Thoracic aorta (tissue), 2 donors: ENCODE results near the gene FBXO9. TPM values are rescaled to one million over a fixed set of nuclear protein-coding genes. Genes with fewer than 3 reads are reported as not detected.

Experiments
- ATAC-seq: fragments of 150-250 bp; one replicate; pipeline ENCODE4 v1.8.0; 2017; ENCODE audit warnings: low read depth; ENCODE audit not compliant: insufficient number of reproducible peaks, low FRiP score
- DNase-seq: peaks from one replicate; pipeline ENCODE4 v3.0.0-alpha.2; 2020; ENCODE audit warnings: low spot score
- H3K27ac ChIP-seq, 2 donors: fragments of 200-600 bp; sonication (generic); 1 replicate in 1 of 2; 2 replicates in 1 of 2; pipeline ENCODE4 v1.5.1; 2016; ENCODE audit warnings: mild to moderate bottlenecking in 2 of 2, moderate library complexity in 2 of 2
- H3K27me3 ChIP-seq: fragments of 200-600 bp; sonication (generic); replicated peaks from 2 replicates; pipeline ENCODE4 v1.6.0; 2016; ENCODE audit warnings: mild to moderate bottlenecking; ENCODE audit not compliant: insufficient read depth
- H3K36me3 ChIP-seq: fragments of 200-600 bp; sonication (generic); one replicate; pipeline ENCODE4 v1.5.1; 2016
- H3K4me1 ChIP-seq, 2 donors: fragments of 200-600 bp; sonication (generic); 1 replicate in 1 of 2; 2 replicates in 1 of 2; pipeline versions ENCODE4 v1.5.1 to v1.6.0; 2016; ENCODE audit warnings: low read depth in 2 of 2, mild to moderate bottlenecking in 1 of 2; ENCODE audit not compliant: control insufficient read depth in 1 of 2
- H3K4me3 ChIP-seq: fragments of 200-600 bp; sonication (generic); 2 replicates; pipeline ENCODE4 v1.5.1; 2016; ENCODE audit warnings: mild to moderate bottlenecking
- H3K9me3 ChIP-seq: fragments of 200-600 bp; sonication (generic); 2 replicates; pipeline ENCODE4 v1.5.1; 2016
- CTCF ChIP-seq: fragments of 200-600 bp; sonication (generic); IDR thresholded peaks from one replicate; pipeline ENCODE4 v1.5.1; 2019; ENCODE audit warnings: antibody characterized with exemption
- total RNA-seq, 2 donors: library from RNA; depleted of rRNA; stranded (reverse); fragments of >200 nt; gene quantifications; one replicate each; pipeline versions ENCODE4 v1.1.0 to v1.2.3, GENCODE V29; 2016

FBXO9 gene
- total RNA-seq, 2 donors from 2014 or later, result 30.1 to 78.2 TPM

GRCh38 chr6:53067849-53068361 is 2.7 kb downstream of the FBXO9 start:
- Histone ChIP-seq H3K27me3 (no peaks in the 10 kb centered on the region), H3K27ac (no peak overlapping the region), H3K9me3 (no peaks in the 10 kb centered on the region), H3K36me3 (peaks cover 7% of the 10 kb centered on the region), H3K4me1 (peaks cover 7 to 29% of the 10 kb centered on the region in 2 donors), H3K4me3 (no peak overlapping the region)
- DNase-seq (no peak), ATAC-seq (no peak)
- TF ChIP-seq CTCF, result no peak

GRCh38 chr6:53069427-53069826 is 4.2 kb downstream of the FBXO9 start:
- ATAC-seq, result no peak
- no peak for TF ChIP-seq CTCF
- Histone ChIP-seq H3K36me3 (peaks cover 13% of the 10 kb centered on the region), H3K9me3 (no peaks in the 10 kb centered on the region), H3K4me1 (peaks cover 7 to 27% of the 10 kb centered on the region in 2 donors), H3K27ac (no peak overlapping the region), H3K27me3 (no peaks in the 10 kb centered on the region), H3K4me3 (no peak overlapping the region)
- no peak for DNase-seq

GRCh38 chr6:53070806-53071205 is 5.6 kb downstream of the FBXO9 start:
- ATAC-seq (no peak), DNase-seq (no peak)
- Histone ChIP-seq H3K27me3 (no peaks in the 10 kb centered on the region), H3K4me3 (no peak overlapping the region), H3K27ac (no peak overlapping the region), H3K4me1 (peaks cover 7 to 27% of the 10 kb centered on the region in 2 donors), H3K9me3 (no peaks in the 10 kb centered on the region), H3K36me3 (peaks cover 22% of the 10 kb centered on the region)
- no peak for TF ChIP-seq CTCF

GRCh38 chr6:53074347-53074746 is 9.1 kb downstream of the FBXO9 start:
- Histone ChIP-seq H3K4me3 (no peak overlapping the region), H3K9me3 (no peaks in the 10 kb centered on the region), H3K27ac (no peak overlapping the region), H3K36me3 (peaks cover 27% of the 10 kb centered on the region), H3K4me1 (no peaks in the 10 kb centered on the region), H3K27me3 (no peaks in the 10 kb centered on the region)
- TF ChIP-seq CTCF, result no peak
- DNase-seq (no peak), ATAC-seq (no peak)

GRCh38 chr6:53080813-53081212 is 15.6 kb downstream of the FBXO9 start:
- no peak overlapping the region for H3K27ac ChIP-seq
- ATAC-seq, result no peak
- no peaks in the 10 kb centered on the region for H3K4me1 ChIP-seq
- H3K36me3 ChIP-seq, result peaks cover 38% of the 10 kb centered on the region
- no peaks in the 10 kb centered on the region for H3K9me3 ChIP-seq
- H3K27me3 ChIP-seq, result no peaks in the 10 kb centered on the region
- no peak for DNase-seq
- no peak overlapping the region for H3K4me3 ChIP-seq
- no peak for TF ChIP-seq CTCF
